HG02571 (cell line): ENCODE measurements around the gene SNX9.
"Not testable (repeated sequence)": the region's sequence is repeated elsewhere in the genome, so short reads cannot be mapped to it uniquely, and the experiment has no call there.

Source experiments
- ATAC-seq: cut with Tn5 transposase; IDR thresholded peaks from one replicate; pipeline ENCODE4 v1.9.1; 2021; ENCODE audit warnings: mild to moderate bottlenecking, moderate library complexity; ENCODE audit not compliant: unreplicated experiment

The SNX9 gene

GRCh38 chr6:157911278-157911677 is 88.2 kb downstream of the SNX9 start:
- ATAC-seq: no peak

DNA sequence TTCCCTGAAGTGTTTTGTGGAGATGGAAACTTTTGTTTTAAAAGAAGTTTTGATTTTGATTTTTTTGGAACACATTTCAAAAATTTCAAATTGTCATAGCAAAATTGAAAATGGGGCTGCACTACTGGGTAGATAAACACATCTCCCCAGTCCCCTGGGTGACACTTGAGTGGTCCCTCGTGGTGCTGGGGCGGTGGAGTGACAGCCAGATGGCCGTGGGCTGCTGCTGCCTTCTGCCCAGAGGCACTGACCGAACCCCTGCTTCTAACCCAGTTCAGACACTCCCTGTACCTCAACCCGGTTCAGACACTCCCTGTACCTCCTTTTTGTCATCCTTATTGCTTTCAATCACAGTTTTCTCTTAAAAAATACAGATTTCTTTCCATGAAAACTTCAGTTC is 88.7 kb downstream of the SNX9 start:
- ATAC-seq: no peak

GRCh38 chr6:157912326-157912725 is 89.3 kb downstream of the SNX9 start:
- ATAC-seq: no peak

DNA sequence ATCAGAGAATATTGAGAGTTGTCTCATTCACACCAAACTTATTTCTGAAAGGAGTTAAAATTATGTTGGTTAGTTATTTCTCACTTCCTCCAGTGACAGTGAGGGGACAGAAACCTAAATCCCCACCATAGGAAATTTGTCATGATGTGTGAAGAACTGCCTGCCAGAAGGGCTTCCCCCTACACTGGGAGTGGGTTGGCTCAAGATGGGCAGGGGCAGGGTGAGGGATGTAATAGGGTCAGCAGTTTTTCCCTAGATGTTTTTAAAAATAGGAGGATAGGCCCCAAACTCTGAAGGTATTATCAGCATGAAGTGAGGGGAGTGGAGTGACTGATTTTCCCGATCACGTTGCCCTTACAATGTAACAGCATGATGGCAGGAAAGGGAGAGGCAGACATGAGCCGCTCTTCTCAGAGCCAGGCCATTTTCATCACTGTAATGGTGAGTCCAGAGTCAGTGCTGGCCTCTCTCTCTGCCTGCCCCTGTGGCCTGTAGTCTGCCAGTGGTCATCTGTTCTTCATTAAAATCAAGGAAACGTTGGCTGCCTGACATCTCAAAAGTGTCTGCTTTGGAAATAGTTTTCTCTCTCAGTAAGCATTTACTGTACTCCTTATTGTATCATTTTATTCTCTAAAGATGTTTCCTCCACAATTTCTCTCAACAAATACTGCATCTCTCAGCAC is 98.8 kb downstream of the SNX9 start:
- no peak for ATAC-seq

DNA sequence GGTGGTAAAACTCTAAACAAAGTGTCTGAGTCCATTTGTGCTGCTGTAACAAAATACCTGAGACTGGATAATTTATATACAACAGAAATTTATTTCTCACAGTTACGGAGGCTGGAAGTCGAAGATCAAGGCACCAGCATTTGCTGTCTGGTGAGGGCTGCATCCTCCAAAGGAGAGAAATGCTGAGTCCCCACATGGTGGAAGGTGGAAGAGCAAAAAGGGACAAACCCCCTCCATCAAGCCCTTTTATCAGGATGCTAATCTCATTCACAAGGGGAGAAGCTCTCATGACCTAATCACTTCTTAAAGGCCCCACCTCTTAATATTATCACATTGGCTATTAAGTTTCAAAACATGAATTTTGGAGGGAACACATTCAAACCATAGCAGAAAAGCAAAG is 102.7 kb downstream of the SNX9 start:
- ATAC-seq: no peak

DNA sequence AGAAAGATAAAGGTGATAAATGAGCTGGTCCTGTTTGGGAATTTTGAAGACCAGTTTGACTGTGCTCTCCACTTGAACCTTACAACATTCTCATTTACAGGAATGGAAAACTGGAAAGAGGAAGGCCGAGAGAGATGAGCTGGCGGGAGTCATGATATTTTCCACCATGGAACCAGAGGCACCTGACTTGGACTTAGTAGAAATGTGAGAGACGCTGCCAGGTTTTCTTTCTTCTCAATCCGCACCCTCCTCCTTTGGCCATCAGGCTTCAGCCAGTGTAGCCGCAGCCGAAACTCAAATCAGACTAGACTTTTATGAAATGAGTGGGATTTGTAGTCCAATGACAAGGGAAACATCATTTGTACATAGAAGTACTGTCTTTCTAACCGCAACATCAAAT is 104.0 kb downstream of the SNX9 start:
- ATAC-seq: no peak

- no peak for ATAC-seq
Measured at GRCh38 chr6:157928428-157928827, 105.4 kb downstream of the SNX9 start.

DNA sequence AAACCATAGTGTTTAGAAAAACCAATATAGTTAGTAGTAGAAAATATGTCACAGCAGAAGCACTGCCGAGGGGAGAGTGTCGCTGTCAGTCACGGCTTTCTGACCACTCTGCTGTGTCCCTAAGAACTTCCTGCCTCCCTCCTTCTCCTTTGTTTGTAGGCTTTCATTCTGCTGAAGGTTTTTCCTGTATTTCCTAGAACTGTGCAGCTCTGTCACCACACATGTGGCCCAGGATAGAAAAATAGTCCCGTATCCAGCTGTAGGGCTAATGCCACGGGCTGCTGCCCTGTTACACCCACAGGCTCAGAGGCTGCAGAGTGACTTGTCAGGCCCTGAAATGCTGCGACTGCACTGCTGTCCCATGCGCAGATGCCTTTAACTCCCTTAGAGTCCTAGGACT is 106.0 kb downstream of the SNX9 start:
- ATAC-seq: no peak

DNA sequence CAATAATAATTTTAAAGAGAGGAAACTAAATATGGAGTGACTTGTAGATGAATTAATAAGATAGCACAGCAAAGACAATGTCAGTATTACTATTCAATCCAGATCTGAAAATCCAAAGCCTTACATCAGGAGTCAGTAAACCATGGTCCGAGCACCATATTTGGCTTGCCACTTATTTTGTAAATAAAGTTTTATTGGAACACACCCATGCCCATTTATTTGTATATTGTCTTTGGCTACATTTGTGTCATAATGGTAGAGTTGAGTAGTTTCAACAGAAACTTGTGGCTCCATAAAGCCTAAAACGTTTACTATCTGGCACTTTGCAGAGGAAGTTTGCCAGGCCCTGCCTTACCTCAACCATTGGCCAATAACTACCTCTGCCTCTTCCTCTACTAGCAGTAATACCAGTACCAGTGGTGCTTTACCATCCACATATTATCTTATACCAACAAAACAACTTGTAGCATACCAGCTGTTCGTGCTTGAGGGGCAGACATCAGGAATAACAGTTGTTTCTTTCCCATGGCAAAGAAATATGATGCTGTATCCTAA is 106.8 kb downstream of the SNX9 start:
- ATAC-seq: no peak

- no peak for ATAC-seq
Measured at GRCh38 chr6:157935786-157936185, 112.7 kb downstream of the SNX9 start.

- no peak for ATAC-seq
Measured at GRCh38 chr6:157937318-157937717, 114.3 kb downstream of the SNX9 start.

DNA sequence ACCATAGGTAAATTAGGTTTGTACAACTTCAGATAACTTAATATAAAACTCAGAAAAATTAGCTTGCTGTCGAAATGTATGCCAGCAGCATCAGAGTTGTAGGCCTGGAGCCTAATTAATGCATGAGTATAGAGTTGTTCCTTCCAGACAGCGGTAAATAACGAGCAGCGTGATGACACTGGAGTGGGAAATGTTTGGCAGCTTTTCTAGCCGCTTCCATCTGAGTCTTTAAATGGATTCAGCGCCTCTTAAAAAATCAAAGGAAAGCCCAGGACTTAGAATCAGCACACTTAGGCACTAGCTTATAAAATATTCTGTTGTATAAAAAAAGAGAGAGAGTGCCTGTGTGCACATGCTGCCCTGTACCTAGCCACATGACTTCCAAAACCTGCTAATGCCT is 114.9 kb downstream of the SNX9 start:
- ATAC-seq: no peak

- ATAC-seq: not testable (repeated sequence)
Measured at GRCh38 chr6:157940375-157941036, 117.5 kb downstream of the SNX9 start.

DNA sequence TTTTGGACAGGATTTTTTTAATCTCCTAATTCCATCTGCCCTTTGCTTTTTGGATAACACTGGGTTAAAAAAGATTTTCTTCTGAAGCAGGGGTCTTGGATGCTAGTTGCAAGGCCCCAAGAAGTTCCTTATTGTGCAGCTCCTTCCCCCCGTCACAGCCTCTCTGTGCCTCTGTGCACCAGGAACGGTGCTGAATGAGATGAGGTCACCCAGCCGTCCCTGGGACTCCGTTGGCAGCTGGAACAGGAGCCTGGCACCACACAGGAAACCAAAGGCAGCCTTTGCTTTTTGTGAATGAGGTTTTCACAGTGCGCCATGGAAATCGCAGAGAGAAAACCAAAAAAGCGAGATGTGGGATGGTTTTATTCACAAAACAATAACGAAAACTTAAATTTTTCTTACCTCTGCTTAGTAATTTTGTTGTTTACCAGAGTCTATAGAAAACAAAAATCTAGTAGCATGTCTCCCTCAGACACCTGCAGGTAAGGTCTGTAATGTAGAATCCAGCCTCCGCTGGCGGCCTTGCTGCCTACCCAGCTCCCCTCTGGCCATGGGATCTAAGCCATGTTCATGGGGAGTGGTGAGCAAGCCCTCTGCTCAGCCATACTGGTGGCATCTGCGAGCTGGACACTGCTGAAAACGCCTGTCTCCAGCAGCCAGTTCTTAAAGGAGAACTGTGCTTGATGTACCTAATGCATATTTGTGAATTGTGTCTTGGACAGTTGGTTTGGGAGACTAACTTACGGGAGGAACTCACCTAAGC is 118.2 kb downstream of the SNX9 start:
- ATAC-seq: no peak

- ATAC-seq: no peak
Measured at GRCh38 chr6:157942351-157942750, 119.3 kb downstream of the SNX9 start.

- no peak for ATAC-seq
Measured at GRCh38 chr6:157943249-157943963, 120.4 kb downstream of the SNX9 start.

GRCh38 chr6:157943964-157944283 is 120.9 kb downstream of the SNX9 start:
- ATAC-seq: no peak

DNA sequence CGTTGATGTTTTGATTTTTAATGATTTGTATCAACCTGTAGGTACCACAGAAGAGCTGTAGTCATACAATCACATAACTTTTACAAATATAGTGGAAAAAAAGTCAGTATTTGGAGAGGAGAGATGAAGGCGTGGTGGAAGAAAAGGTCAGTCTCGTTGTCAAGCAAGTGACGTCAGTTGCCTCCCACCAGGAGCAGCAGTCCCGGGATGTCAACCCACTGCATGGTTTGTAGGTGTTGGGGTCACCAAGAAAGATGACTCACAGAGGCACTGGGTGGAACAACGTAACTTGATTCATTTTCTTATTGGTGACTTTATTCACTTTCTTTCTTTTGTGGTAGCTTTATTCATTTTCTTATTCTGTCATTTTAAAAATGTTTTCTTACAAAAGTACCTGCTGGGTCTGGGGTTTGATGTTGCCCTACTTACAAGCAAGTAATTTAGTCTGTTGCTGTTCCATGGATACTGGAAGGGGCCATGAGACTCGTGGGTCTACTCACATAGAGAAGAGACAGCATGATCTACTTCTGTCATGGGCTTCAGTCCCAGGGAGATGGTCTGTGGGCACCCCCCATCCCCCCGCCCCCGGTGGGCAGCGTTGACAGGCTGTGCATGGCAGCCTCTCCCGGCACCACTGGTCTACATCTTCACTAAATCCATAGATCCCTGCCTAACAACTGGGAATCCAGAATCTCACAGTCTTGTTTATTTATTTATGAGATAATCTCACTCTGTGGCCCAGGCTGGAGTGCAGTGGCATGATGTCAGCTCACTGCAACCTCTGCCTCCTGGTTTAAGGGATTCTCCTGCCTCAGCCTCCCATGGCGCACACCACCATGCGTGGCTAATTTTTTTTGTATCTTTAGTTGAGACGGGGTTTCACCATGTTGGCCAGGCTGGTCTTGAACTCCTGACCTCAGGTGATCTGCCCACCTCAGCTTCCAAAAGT is 122.2 kb downstream of the SNX9 start:
- no peak for ATAC-seq

- no peak for ATAC-seq
Measured at GRCh38 chr6:157946053-157946617, 123.1 kb downstream of the SNX9 start.
